Germinal center (tissue), 1 donor: Measurements from ENCODE around the gene LSM14A.
A peak's percentile ranks its signal among the peaks of the same experiment; 100 is the strongest.
"Not testable (repeated sequence)": the region's sequence is repeated elsewhere in the genome, so short reads cannot be mapped to it uniquely, and the experiment has no call there.

Experiments used
- DNase-seq: peaks from one replicate; pipeline ENCODE4 v3.0.0; 2012; ENCODE audit warnings: mixed read lengths, low spot score

The LSM14A gene

DNA sequence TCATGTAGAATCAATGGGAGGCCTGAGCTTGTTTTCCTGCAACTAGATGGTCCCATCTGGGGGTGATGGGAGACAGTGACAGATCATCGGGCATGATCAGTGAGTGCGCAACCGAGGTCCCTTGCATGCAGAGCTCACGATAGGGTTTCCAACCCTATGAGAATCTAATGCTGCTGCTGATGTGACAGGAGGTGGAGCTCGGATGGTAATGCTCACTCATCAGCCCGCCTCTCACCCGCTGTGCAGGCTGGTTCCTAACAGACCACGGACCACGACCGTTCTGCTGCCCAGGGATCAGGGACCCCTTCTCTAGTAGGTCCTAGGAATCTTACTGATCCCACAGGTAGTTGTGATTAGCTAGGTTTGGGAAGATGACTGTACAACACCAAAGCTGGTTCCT, 58.5 kb downstream of the LSM14A start:
- DNase-seq = no peak

- no peak for DNase-seq
These were observed 59.1 kb downstream of the LSM14A start for GRCh38 chr19:34231439-34231838.

DNA sequence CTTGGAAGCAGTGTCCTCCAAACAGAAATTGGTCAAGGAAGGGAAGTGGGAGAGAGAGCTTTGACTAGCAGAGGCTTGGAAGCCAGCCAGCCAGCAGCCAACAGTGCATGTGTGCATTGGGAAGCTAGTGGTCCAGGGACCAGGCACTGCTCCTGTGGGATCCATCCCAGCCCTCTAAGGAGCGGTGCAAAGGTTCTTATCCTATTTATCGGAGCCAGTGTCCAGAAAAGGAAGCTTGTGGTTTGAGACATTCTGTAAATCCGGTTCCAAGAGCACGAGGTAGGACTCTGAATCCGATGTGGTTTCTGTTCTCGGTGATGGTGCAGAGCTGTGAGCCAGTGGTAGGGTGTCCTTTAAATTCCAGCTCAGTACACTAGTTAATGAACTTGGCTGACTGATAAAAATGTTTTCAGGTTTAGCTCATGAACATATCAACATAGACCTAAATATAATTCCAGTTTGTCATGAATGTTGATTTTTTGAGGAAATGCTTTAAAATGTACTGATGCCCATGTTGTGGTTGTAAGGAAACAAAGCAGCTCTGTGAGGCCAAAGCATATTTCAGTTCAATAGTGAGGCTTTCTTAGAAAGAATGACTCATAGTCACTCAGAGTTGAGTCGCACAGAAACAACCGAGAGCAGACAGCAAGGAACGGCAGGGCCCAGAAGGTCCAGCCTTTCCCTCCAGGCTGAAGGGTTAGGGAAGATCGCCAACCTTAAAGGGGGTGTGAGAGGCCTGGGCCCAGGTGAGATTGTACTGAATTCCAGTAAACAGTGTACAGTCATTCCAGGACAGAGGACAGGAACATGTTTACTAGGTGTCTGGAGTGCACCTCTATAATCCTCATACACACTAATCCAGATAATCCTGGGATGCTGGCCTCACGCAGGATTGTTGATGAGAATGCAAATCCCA, 60.5 kb downstream of the LSM14A start:
- no peak for DNase-seq

DNA sequence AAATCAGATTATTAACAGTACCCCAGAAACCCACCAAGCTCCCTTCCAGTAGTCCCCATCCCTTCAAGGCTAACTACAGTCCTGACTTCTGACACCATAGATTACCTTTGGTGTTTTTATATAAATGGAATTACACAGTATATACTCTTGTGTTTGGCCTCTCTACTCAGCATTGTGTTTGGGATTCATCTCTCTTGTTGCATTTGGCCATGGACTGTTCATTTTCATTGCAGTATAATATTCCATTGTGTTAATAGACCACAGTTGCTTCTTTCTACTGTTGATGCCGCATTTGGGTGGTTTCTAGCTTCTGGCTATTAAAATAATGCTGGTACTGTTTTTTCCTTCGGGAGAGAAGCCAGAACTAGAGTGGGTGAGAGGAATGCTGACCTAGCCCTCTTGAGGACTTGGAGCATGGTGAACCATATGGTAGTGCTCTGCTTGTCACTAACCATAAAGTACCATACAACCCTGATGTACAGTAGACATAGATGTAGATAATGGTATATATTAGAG, 63.2 kb downstream of the LSM14A start:
- DNase-seq = no peak

GRCh38 chr19:34236035-34236987, 64.0 kb downstream of the LSM14A start:
- DNase-seq = no peak

DNA sequence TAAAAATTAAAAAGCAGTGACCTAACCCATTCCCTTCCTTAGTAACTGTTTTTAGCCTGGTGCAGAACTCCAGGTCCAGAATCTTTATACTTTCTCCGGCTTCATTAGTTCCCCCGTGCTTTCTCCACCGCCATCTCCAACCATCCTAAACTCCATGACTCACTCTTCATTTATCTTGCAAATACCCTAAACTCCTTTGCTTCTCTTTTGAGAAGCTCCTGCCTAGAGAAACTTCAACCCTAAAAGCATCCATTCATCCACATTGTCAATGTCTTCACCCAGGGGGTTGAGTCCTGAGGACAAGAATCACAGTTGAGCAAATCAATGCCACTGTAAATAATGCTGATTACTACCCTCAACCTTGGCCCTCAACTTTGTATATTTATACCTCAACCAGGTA, 65.0 kb downstream of the LSM14A start:
- DNase-seq = no peak

DNA sequence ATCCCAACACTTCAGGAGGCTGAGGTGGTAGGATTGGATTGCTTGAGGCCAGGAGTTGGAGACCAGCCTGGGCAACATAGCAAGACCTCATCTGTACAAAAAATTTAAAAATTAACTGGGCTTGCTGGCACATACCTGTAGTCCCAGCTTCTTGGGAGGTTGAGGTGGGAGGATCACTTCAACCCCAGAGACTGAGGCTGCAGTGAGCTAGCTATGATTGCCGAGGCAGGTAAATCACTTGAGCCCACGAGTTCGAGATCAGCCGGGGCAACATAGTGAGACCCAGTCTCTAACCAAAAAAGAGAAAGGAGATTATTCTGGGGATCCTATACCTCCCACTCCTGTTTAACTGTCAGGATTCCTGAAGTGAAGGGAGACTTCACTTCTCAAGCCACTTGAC, 65.6 kb downstream of the LSM14A start:
- DNase-seq = no peak

GRCh38 chr19:34241513-34242337, 69.4 kb downstream of the LSM14A start:
- DNase-seq = peak; percentile 61

DNA sequence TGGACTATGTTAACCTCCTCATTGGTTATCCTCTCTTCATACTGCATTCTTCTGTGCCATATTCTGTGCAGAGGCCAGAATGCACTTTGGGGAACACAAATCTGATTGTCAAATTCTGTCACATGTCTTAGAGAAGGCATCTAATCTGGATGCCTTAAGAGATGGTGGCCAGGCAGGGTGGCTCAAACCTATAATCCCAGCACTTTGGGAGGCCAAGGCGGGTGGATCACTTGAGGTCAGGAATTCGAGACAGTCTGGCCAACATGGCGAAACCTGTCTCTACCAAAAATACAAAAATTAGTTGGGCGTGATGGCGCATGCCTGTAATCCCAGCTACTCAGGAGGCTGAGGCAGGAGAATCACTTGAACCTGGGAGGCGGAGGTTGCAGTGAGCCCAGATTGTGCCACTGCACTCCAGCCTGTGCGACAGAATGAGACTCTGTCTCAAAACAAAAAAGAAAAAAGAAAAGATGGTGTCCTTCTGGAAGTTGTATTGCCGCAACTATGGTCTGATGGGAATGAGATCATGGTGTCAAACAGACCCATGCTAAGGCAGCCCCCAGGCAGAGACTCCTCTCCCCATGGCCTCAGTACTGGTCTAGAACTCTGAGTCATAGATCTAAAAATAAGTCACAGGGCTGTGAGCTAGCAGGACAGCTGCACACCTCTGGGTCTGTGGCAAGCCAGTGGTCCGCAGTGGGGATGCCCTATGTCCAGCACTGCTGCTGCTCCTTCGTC, 71.0 kb downstream of the LSM14A start:
- not testable (repeated sequence) for DNase-seq

GRCh38 chr19:34243876-34244578, 71.7 kb downstream of the LSM14A start:
- no peak for DNase-seq

- peak; percentile 27 for DNase-seq
These were observed 72.5 kb downstream of the LSM14A start for GRCh38 chr19:34244611-34245299.

- DNase-seq = no peak
These were observed 74.0 kb downstream of the LSM14A start for GRCh38 chr19:34246340-34246739.

GRCh38 chr19:34248941-34249340, 76.6 kb downstream of the LSM14A start:
- no peak for DNase-seq

DNA sequence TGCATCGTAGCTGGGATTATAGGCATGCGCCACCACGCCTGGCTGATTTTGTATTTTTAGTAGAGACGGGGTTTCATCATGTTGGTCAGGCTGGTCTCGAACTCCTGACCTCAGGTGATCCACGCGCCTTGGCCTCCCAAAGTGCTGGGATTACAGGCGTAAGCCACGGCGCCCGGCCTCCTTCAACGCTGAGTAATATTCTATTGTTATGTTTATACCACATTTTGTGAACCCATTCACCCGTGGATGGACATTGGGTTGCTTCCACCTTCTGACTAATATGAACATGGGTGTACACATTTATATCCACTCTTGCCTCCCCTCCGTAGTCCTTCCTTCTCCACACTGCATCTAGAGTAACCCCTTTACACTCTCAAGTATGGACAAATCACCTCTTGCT, 80.9 kb downstream of the LSM14A start:
- not testable (repeated sequence) for DNase-seq

DNA sequence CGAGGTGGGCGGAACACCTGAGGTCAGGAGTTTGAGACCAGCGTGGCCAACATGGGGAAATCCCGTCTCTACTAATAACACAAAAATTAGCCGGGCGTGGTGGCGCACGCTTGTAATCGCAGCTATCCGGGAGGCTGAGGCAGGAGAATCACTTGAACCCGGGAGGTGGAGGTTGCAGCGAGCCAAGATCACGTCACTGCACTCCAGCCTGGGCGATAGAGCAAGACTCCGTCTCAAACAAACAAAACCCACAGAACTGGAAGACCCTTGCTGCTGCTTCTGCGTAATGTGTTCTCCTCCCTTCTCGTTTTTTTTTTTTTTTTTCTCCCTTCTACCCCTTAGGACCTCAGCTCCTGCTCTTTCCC, 81.4 kb downstream of the LSM14A start:
- DNase-seq = not testable (repeated sequence)

- DNase-seq = peak; percentile 85
These were observed 81.9 kb downstream of the LSM14A start, which contains the start of gene GARRE1 for GRCh38 chr19:34254046-34254697. Gene GARRE1, plus strand, starts transcription at chr19:34254554. Its CDS starts 45,920 bp downstream, at chr19:34300474.

- DNase-seq = peak; percentile 45
These were observed 82.6 kb downstream of the LSM14A start for GRCh38 chr19:34254698-34255432.

DNA sequence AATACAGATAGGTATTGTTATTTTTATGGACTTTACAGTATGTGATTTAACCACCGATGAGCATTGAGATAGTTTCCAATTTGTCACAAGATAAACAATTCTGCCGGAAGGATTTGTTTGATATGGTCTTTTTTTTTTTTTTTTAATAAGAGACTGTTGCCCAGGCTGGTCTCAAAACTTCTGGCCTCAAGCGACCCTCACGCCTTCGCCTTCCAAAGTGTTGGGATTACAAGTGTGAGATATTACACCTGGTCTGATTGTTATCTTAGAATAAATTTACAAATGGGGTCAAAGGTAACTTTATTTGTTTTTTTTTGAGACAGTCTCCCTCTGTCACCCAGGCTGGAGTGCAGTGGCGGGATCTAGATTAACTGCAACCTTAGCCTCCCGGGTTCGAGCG, 83.2 kb downstream of the LSM14A start:
- no peak for DNase-seq
